Measurements from ENCODE around the gene GPRC5C. TPM values are rescaled to one million over a fixed set of nuclear protein-coding genes. Genes with fewer than 3 reads are reported as not detected.
A peak's percentile ranks its signal among the peaks of the same experiment; 100 is the strongest.

The GPRC5C gene
- total RNA-seq, 1 donor = 2.9 TPM

DNA sequence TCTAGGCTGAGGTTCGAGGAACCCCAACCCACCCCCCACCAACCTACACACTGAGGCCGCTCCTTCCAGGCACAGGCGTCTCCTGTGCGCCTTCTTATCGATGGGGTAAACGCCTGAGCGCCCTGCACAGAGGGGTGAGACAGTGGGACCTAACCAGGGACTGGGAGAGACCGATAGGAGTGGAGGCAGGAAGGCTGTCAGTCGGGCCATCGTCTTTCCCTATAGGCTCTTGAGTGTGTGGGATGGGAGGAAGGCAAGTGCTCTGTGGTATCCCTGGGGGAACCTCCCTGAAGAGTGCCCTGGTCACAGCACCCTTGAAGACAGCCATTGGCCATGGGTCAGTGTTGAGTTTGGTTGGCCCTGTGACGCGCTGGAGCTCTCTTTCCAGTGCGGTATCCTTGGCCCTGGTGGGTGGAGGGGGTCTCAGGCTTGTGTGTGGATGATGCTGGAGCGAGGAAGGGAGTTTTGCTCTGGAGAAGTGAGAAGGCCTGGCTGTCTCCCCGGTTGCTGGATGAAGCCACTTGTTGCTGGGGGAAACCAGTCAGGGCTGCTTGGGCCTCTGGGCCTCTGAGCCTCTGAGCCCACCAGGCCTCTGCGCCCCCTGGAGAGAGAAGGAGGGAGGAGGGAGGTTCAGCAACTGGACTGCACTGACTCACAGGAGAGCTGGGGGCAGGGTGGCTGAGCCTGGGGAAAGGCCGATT, 1.7 kb downstream of the GPRC5C start:
- no peaks in the 10 kb centered on the region for H4K20me1 ChIP-seq (ENCODE audit: insufficient read depth, low read length)
- no peak overlapping the region for H3K4me3 ChIP-seq (ENCODE audit: insufficient read depth, low read length)
- no peak overlapping the region for H2AFZ ChIP-seq (ENCODE audit: low read length)
- TF ChIP-seq, protein P1, sequence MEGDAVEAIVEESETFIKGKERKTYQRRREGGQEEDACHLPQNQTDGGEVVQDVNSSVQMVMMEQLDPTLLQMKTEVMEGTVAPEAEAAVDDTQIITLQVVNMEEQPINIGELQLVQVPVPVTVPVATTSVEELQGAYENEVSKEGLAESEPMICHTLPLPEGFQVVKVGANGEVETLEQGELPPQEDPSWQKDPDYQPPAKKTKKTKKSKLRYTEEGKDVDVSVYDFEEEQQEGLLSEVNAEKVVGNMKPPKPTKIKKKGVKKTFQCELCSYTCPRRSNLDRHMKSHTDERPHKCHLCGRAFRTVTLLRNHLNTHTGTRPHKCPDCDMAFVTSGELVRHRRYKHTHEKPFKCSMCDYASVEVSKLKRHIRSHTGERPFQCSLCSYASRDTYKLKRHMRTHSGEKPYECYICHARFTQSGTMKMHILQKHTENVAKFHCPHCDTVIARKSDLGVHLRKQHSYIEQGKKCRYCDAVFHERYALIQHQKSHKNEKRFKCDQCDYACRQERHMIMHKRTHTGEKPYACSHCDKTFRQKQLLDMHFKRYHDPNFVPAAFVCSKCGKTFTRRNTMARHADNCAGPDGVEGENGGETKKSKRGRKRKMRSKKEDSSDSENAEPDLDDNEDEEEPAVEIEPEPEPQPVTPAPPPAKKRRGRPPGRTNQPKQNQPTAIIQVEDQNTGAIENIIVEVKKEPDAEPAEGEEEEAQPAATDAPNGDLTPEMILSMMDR (IDR thresholded peaks at IDR 0.05; ENCODE audit: extremely low read depth, low read depth, low read length) = no peak
- H3K9me3 ChIP-seq (ENCODE audit: low read depth, low read length) = no peaks in the 10 kb centered on the region
- H3K79me2 ChIP-seq (ENCODE audit: insufficient read depth, low read length) = no peaks in the 10 kb centered on the region
- H3K27ac ChIP-seq (ENCODE audit: low read depth, low read length) = no peak overlapping the region
- H3K36me3 ChIP-seq (ENCODE audit: insufficient read depth, low read length) = no peaks in the 10 kb centered on the region
- H3K4me2 ChIP-seq (ENCODE audit: insufficient read depth, low read length) = no peak overlapping the region
- H3K4me1 ChIP-seq (ENCODE audit: insufficient read depth, low read length) = no peaks in the 10 kb centered on the region
- DNase-seq (ENCODE audit: insufficient read length, low spot score, missing footprints) = peak; percentile 89
- H3K27me3 ChIP-seq (ENCODE audit: insufficient read depth, low read length) = peaks cover 29% of the 10 kb centered on the region

DNA sequence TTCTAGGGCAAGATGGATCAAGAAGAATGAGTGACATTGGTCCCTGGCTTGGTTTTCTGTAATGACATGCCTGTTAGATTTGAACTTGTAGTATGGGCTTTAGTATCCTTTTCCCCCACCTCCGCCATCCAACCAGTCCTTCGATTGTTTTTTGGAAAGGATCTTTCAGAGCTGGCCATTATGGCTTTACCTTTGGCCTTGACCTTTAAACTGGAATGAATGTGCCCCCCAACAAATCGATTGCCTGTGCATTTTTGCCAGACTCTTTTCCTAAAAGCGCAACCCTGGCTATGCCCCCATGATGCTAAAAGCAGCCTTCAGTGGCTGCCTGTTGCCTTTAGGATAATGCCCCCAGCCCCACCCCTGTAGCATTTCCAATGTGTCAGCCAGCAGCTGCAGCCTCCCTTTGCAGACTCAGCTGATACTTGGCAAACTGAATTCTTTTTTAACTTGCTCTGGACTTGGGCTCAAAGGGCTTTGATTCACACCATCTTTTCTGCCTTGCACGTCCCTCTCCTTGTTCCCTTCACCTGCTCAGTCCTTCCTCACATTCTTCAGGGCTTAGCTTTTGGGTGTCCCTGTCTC, 4.0 kb downstream of the GPRC5C start:
- H3K27ac ChIP-seq (ENCODE audit: low read depth, low read length) = no peak overlapping the region
- peak; percentile 80 for DNase-seq (ENCODE audit: insufficient read length, low spot score, missing footprints)
- no peaks in the 10 kb centered on the region for H3K9me3 ChIP-seq (ENCODE audit: low read depth, low read length)
- no peaks in the 10 kb centered on the region for H4K20me1 ChIP-seq (ENCODE audit: insufficient read depth, low read length)
- H3K4me2 ChIP-seq (ENCODE audit: insufficient read depth, low read length) = no peak overlapping the region
- no peak overlapping the region for H2AFZ ChIP-seq (ENCODE audit: low read length)
- TF ChIP-seq, protein P1 (IDR thresholded peaks at IDR 0.05; ENCODE audit: extremely low read depth, low read depth, low read length) = no peak
- no peaks in the 10 kb centered on the region for H3K4me1 ChIP-seq (ENCODE audit: insufficient read depth, low read length)
- no peak overlapping the region for H3K4me3 ChIP-seq (ENCODE audit: insufficient read depth, low read length)
- no peaks in the 10 kb centered on the region for H3K79me2 ChIP-seq (ENCODE audit: insufficient read depth, low read length)
- H3K36me3 ChIP-seq (ENCODE audit: insufficient read depth, low read length) = no peaks in the 10 kb centered on the region
- H3K27me3 ChIP-seq (ENCODE audit: insufficient read depth, low read length) = peaks cover 23% of the 10 kb centered on the region

DNA sequence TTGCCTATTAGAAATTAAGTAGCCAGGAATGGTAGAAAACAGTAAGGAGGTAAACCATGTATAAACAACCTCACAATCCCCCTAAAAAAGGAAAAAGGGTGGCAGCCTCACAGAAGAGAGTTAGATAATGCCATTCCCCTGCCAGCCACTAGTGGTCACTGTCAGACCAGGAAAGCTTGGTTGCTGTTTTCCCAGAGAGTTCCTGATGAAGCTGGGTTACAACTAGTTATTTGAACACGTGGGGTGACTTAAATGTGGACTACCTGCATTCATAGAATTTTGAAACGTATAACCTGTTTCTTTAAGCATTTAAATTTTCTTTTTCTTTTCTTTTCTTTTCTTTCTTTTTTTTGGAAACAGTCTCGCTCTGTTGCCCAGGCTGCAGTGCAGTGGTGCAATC, 5.8 kb downstream of the GPRC5C start:
- no peaks in the 10 kb centered on the region for H3K9me3 ChIP-seq (ENCODE audit: low read depth, low read length)
- peak; percentile 80 for DNase-seq (ENCODE audit: insufficient read length, low spot score, missing footprints)
- no peak overlapping the region for H3K27ac ChIP-seq (ENCODE audit: low read depth, low read length)
- H3K4me3 ChIP-seq (ENCODE audit: insufficient read depth, low read length) = no peak overlapping the region
- peaks cover 9% of the 10 kb centered on the region for H3K27me3 ChIP-seq (ENCODE audit: insufficient read depth, low read length)
- no peaks in the 10 kb centered on the region for H3K79me2 ChIP-seq (ENCODE audit: insufficient read depth, low read length)
- no peak overlapping the region for H2AFZ ChIP-seq (ENCODE audit: low read length)
- H4K20me1 ChIP-seq (ENCODE audit: insufficient read depth, low read length) = no peaks in the 10 kb centered on the region
- TF ChIP-seq, protein P1 (IDR thresholded peaks at IDR 0.05; ENCODE audit: extremely low read depth, low read depth, low read length) = peak; percentile 46
- no peak overlapping the region for H3K4me2 ChIP-seq (ENCODE audit: insufficient read depth, low read length)
- H3K4me1 ChIP-seq (ENCODE audit: insufficient read depth, low read length) = no peaks in the 10 kb centered on the region
- H3K36me3 ChIP-seq (ENCODE audit: insufficient read depth, low read length) = no peaks in the 10 kb centered on the region

DNA sequence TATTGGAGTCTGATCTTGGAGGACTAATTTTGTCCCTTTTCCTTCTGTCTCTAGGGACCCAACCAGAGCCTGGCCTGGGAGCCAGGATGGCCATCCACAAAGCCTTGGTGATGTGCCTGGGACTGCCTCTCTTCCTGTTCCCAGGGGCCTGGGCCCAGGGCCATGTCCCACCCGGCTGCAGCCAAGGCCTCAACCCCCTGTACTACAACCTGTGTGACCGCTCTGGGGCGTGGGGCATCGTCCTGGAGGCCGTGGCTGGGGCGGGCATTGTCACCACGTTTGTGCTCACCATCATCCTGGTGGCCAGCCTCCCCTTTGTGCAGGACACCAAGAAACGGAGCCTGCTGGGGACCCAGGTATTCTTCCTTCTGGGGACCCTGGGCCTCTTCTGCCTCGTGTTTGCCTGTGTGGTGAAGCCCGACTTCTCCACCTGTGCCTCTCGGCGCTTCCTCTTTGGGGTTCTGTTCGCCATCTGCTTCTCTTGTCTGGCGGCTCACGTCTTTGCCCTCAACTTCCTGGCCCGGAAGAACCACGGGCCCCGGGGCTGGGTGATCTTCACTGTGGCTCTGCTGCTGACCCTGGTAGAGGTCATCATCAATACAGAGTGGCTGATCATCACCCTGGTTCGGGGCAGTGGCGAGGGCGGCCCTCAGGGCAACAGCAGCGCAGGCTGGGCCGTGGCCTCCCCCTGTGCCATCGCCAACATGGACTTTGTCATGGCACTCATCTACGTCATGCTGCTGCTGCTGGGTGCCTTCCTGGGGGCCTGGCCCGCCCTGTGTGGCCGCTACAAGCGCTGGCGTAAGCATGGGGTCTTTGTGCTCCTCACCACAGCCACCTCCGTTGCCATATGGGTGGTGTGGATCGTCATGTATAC, 8.0 kb downstream of the GPRC5C start:
- peak; percentile 51 for DNase-seq (ENCODE audit: insufficient read length, low spot score, missing footprints)
- no peak overlapping the region for H3K4me2 ChIP-seq (ENCODE audit: insufficient read depth, low read length)
- H3K4me3 ChIP-seq (ENCODE audit: insufficient read depth, low read length) = no peak overlapping the region
- no peaks in the 10 kb centered on the region for H3K36me3 ChIP-seq (ENCODE audit: insufficient read depth, low read length)
- no peaks in the 10 kb centered on the region for H3K4me1 ChIP-seq (ENCODE audit: insufficient read depth, low read length)
- no peaks in the 10 kb centered on the region for H4K20me1 ChIP-seq (ENCODE audit: insufficient read depth, low read length)
- H3K27ac ChIP-seq (ENCODE audit: low read depth, low read length) = no peak overlapping the region
- H3K9me3 ChIP-seq (ENCODE audit: low read depth, low read length) = no peaks in the 10 kb centered on the region
- H3K27me3 ChIP-seq (ENCODE audit: insufficient read depth, low read length) = no peaks in the 10 kb centered on the region
- no peak overlapping the region for H2AFZ ChIP-seq (ENCODE audit: low read length)
- TF ChIP-seq, protein P1 (IDR thresholded peaks at IDR 0.05; ENCODE audit: extremely low read depth, low read depth, low read length) = no peak
- H3K79me2 ChIP-seq (ENCODE audit: insufficient read depth, low read length) = no peaks in the 10 kb centered on the region
